Measurements from ENCODE around the gene AUTS2. TPM values are rescaled to one million over a fixed set of nuclear protein-coding genes. Genes with fewer than 3 reads are reported as not detected.

The AUTS2 gene
- total RNA-seq, 1 donor from 2014 or later: 9.9 TPM

DNA sequence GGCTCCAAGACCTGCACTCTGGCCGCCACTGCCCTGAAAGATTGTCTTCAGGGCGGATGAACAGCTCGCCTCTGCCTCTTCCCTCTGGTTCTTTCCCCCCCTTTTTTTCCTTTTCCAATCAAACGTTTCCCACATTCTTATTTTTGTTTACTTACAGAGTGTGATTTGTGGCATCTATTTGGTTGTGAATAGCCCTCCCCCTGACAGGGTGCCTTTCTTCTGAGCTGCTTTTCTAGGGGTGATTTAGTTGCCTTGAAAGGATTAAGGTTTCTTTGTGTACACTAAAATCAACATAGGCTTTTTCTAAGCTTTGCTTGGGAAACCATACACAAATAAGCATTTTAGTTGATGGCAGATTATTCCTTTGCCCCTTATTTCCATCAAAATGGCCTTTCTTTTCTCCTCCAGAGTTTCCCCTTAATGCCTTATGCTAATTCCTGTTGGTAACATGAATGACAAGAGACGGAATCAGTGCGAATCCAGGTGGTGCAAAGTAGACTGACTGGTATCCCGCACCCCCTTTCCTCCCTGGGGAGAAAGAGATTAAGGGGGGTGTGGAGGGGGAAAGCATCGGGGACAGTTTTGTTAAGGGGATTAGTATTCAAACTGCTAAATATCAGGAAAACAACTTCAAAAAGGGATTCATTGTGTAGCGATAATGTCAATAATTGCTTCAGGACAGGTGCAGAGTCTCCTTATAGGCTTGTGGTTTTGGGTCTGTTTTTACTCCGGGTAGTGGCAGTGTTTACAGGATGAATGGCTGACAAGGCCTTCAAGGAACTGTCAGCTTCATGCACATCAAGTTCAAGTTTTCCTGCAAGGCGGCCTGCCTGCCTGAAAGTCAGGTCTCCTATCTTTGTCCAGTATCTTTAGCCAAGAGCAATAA lies 1102.0 kb downstream of the AUTS2 start:
- Histone ChIP-seq H3K4me3 (ENCODE audit: low read depth, low read length) (no peak overlapping the region), H3K36me3 (ENCODE audit: control insufficient read depth, insufficient read depth, low read length) (no peaks in the 10 kb centered on the region), H3K27me3 (ENCODE audit: control insufficient read depth, insufficient read depth, low read length) (no peaks in the 10 kb centered on the region)
- no peak for DNase-seq (ENCODE audit: low read depth)
- TF ChIP-seq, protein P1, sequence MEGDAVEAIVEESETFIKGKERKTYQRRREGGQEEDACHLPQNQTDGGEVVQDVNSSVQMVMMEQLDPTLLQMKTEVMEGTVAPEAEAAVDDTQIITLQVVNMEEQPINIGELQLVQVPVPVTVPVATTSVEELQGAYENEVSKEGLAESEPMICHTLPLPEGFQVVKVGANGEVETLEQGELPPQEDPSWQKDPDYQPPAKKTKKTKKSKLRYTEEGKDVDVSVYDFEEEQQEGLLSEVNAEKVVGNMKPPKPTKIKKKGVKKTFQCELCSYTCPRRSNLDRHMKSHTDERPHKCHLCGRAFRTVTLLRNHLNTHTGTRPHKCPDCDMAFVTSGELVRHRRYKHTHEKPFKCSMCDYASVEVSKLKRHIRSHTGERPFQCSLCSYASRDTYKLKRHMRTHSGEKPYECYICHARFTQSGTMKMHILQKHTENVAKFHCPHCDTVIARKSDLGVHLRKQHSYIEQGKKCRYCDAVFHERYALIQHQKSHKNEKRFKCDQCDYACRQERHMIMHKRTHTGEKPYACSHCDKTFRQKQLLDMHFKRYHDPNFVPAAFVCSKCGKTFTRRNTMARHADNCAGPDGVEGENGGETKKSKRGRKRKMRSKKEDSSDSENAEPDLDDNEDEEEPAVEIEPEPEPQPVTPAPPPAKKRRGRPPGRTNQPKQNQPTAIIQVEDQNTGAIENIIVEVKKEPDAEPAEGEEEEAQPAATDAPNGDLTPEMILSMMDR (IDR thresholded peaks at IDR 0.05; ENCODE audit: insufficient read depth, low read length, poor library complexity, severe bottlenecking): no peak

DNA sequence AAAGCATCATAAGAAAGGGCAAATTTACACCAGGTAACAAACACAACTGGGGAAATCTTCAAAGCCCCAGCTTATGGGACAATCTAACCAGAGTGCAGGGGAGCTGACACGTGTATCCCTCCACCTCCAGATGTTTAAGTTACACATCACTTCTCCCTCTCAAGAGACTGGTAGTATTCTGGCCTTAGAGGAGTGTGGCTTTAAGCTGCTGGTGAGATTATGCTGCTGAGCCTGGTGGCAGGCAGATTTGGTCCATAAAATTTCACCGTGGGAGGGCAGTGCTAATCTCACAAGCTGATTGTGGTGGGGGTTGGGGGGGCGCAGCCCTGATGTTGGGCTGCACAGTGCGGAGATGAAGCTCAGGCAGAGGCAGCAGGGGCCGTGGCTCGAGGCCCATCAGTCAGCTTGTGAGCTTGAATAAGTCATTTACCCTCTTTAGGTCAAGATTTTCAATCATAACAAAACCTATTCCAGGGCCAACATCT lies 1102.7 kb downstream of the AUTS2 start:
- Histone ChIP-seq H3K36me3 (ENCODE audit: control insufficient read depth, insufficient read depth, low read length) (no peaks in the 10 kb centered on the region), H3K27me3 (ENCODE audit: control insufficient read depth, insufficient read depth, low read length) (no peaks in the 10 kb centered on the region), H3K4me3 (ENCODE audit: low read depth, low read length) (no peak overlapping the region)
- DNase-seq (ENCODE audit: low read depth): no peak
- TF ChIP-seq, protein P1 (IDR thresholded peaks at IDR 0.05; ENCODE audit: insufficient read depth, low read length, poor library complexity, severe bottlenecking): no peak

DNA sequence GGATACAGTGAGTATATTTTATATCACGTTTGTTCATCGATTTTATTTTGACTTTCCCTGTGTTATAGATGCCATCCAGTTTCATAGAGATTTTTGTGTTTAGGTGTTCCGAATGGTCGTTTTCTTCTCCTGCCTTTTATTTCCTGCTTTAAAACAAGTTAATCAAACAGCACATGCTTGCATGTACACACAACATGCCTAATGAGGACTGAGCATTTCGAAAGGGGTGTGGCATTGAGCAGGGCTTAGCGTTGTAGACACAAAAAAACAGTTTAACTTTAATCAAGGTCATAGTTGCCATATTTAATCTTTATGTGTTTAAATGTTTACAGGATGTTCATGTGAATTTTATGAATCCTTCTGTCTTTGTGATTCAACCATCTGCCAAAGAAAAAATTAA lies 1103.2 kb downstream of the AUTS2 start:
- H3K4me3 ChIP-seq (ENCODE audit: low read depth, low read length): no peak overlapping the region
- no peaks in the 10 kb centered on the region for H3K27me3 ChIP-seq (ENCODE audit: control insufficient read depth, insufficient read depth, low read length)
- no peaks in the 10 kb centered on the region for H3K36me3 ChIP-seq (ENCODE audit: control insufficient read depth, insufficient read depth, low read length)
- TF ChIP-seq, protein P1 (IDR thresholded peaks at IDR 0.05; ENCODE audit: insufficient read depth, low read length, poor library complexity, severe bottlenecking): no peak
- no peak for DNase-seq (ENCODE audit: low read depth)

DNA sequence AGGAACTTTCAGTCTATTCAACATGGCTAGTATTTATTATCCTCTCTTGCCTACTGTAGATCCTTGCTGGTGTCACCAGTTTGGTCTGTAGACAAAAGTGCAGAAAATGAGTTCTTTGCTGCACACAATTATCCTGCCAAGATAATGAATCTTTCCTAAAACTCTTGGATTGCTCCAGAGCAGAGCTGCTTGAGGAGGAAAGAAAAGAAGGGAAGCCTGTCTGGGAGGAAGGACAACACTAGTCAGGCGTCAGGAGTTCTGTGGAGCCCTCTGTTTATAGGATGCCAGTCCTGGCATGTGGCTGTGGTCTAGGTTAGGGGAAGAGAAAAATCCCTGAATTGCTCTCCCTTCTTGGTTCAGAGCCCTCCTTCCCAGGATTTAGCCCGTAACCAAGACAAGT lies 1103.7 kb downstream of the AUTS2 start:
- no peaks in the 10 kb centered on the region for H3K27me3 ChIP-seq (ENCODE audit: control insufficient read depth, insufficient read depth, low read length)
- H3K36me3 ChIP-seq (ENCODE audit: control insufficient read depth, insufficient read depth, low read length): no peaks in the 10 kb centered on the region
- TF ChIP-seq, protein P1 (IDR thresholded peaks at IDR 0.05; ENCODE audit: insufficient read depth, low read length, poor library complexity, severe bottlenecking): no peak
- no peak overlapping the region for H3K4me3 ChIP-seq (ENCODE audit: low read depth, low read length)
- DNase-seq (ENCODE audit: low read depth): no peak

DNA sequence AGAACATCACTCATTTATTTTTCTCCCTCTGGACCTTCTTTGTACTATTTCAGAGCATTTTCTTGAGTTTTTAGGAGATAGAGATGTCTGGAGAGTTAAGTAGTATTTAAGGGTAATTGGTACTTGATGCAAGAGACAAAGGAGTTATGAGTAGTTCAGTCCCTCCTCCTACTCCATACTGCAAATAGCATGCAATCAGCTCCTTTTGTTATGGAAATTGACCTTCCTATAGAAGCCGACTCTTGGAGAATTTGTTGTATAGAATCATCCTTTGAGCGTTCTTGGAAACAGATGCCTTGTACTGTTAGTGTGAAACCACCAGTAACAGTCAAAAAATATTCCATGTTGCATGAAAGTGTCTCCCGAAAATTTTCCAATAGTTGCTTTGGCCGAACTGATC lies 1105.5 kb downstream of the AUTS2 start:
- DNase-seq (ENCODE audit: low read depth): no peak
- Histone ChIP-seq H3K4me3 (ENCODE audit: low read depth, low read length) (no peak overlapping the region), H3K27me3 (ENCODE audit: control insufficient read depth, insufficient read depth, low read length) (no peaks in the 10 kb centered on the region), H3K36me3 (ENCODE audit: control insufficient read depth, insufficient read depth, low read length) (no peaks in the 10 kb centered on the region)
- TF ChIP-seq, protein P1 (IDR thresholded peaks at IDR 0.05; ENCODE audit: insufficient read depth, low read length, poor library complexity, severe bottlenecking): no peak

Measured in kidney epithelial cell (primary cell).